A673 (cell line): ENCODE results near the gene APOBEC3B.

ENCODE experiments used
- CTCF ChIP-seq: fragments of 300-800, 200-600 bp; sonication (generic); conservative IDR thresholded peaks from 2 replicates; pipeline ENCODE4 v1.5.1; 2017; ENCODE audit warnings: low read depth, mild to moderate bottlenecking, antibody characterized with exemption, low read length, moderate library complexity, mixed read lengths
- EZH2 ChIP-seq: fragments of 200-600 bp; sonication (generic); IDR thresholded peaks from 2 replicates; pipeline ENCODE4 v1.6.1; 2017; ENCODE audit warnings: borderline replicate concordance, low read depth, mild to moderate bottlenecking, mixed read lengths, antibody characterized with exemption, low read length; ENCODE audit not compliant: poor library complexity, severe bottlenecking

GRCh38 chr22:38942702-38943101 is 39.4 kb upstream of the APOBEC3B start:
- TF ChIP-seq CTCF: no peak
- TF ChIP-seq EZH2: no peak
